Endothelial cell of umbilical vein (primary cell): ENCODE measurements around the gene LDLRAD3. TPM values are rescaled to one million over a fixed set of nuclear protein-coding genes. Genes with fewer than 3 reads are reported as not detected.
A peak's percentile ranks its signal among the peaks of the same experiment; 100 is the strongest.

ENCODE experiments used
- BruUV-seq: library from RNA; stranded (reverse); fragments of 400-500 nt; replicated peaks from 2 replicates; lab custom pipeline; 2021; lab: Mats Ljungman, UMichigan
- CTCF ChIA-PET: fragments of 300-600, 350-600 bp; sonication (Branson Sonifier 250); formaldehyde crosslinking; loops from one replicate; lab custom pipeline; 2021; ENCODE audit warnings: antibody characterized with exemption, inconsistent platforms; lab: Charles Lee
- POLR2A ChIA-PET: fragments of 300-600, 350-600 bp; sonication (Branson Sonifier 250); formaldehyde crosslinking; loops from one replicate; lab custom pipeline; 2021; ENCODE audit warnings: antibody characterized with exemption, inconsistent platforms; lab: Charles Lee
- DNase-seq: peaks from one replicate; pipeline ENCODE4 v3.0.0-alpha.2; 2011; ENCODE audit warnings: low read depth, low spot score
- FAIRE-seq: peaks from 2 replicates; lab custom pipeline; 2011; peaks lifted over from hg19 to GRCh38; lab: Jason Lieb, UNC
- H2AFZ ChIP-seq: 2 replicates; pipeline ENCODE4 v1.6.0; 2012; ENCODE audit warnings: low read depth, low read length, control low read depth, inconsistent platforms
- H3K27ac ChIP-seq: 2 replicates; pipeline ENCODE4 v1.5.1; 2011; ENCODE audit warnings: low read depth, mild to moderate bottlenecking, control low read depth, low read length, moderate library complexity; ENCODE audit not compliant: insufficient read depth
- H3K27me3 ChIP-seq, 2 experiments: 2 replicates each; pipeline versions ENCODE4 v1.6.0 to v1.6.1; 2011; ENCODE audit warnings: low read length in 2 of 2, mixed read lengths in 1 of 2; ENCODE audit not compliant: control insufficient read depth in 2 of 2, insufficient read depth in 2 of 2
- H3K36me3 ChIP-seq, 2 experiments: 2 replicates in 1 of 2; 3 replicates in 1 of 2; pipeline ENCODE4 v1.5.1; 2011; ENCODE audit warnings: low read length in 2 of 2, mild to moderate bottlenecking in 1 of 2, moderate library complexity in 1 of 2; ENCODE audit not compliant: control insufficient read depth in 2 of 2, insufficient read depth in 2 of 2; ENCODE audit errors: extremely low read depth in 1 of 2
- H3K4me1 ChIP-seq: 3 replicates; pipeline ENCODE4 v1.5.1; 2011; ENCODE audit warnings: mild to moderate bottlenecking, low read length; ENCODE audit not compliant: control insufficient read depth, insufficient read depth; ENCODE audit errors: extremely low read depth
- H3K4me2 ChIP-seq: 2 replicates; pipeline ENCODE4 v1.6.1; 2011; ENCODE audit warnings: low read length, control low read depth, mixed read lengths; ENCODE audit not compliant: insufficient read depth
- H3K4me3 ChIP-seq, 3 experiments: fragments of 200-600 bp in 1 of 3; sonication (generic), shearing (Covaris generic) in 1 of 3; replicated peaks in 1 of 3; 2 replicates each; pipeline ENCODE4 v1.5.1; 2011 to 2016; ENCODE audit warnings: control low read depth in 3 of 3, low read length in 3 of 3, mild to moderate bottlenecking in 2 of 3, inconsistent platforms in 1 of 3, low read depth in 1 of 3, moderate library complexity in 1 of 3; ENCODE audit not compliant: insufficient read depth in 1 of 3
- H3K79me2 ChIP-seq: 2 replicates; pipeline ENCODE4 v1.6.0; 2012; ENCODE audit warnings: low read length, inconsistent platforms; ENCODE audit not compliant: control insufficient read depth, insufficient read depth
- H3K9ac ChIP-seq: replicated peaks from 2 replicates; pipeline ENCODE3; 2011; ENCODE audit warnings: low read length, control low read depth; ENCODE audit not compliant: insufficient read depth; ENCODE audit errors: extremely low read depth
- H3K9me1 ChIP-seq: replicated peaks from 3 replicates; pipeline ENCODE4 v1.6.0; 2011; ENCODE audit warnings: mild to moderate bottlenecking, low read length; ENCODE audit not compliant: control insufficient read depth, insufficient read depth; ENCODE audit errors: extremely low read depth
- H3K9me3 ChIP-seq: replicated peaks from 2 replicates; pipeline ENCODE4 v1.5.1; 2012; ENCODE audit warnings: low read length, inconsistent platforms; ENCODE audit not compliant: control insufficient read depth, insufficient read depth
- H4K20me1 ChIP-seq: replicated peaks from 2 replicates; pipeline ENCODE3; 2011; ENCODE audit warnings: mild to moderate bottlenecking, low read length; ENCODE audit not compliant: control insufficient read depth, insufficient read depth; ENCODE audit errors: extremely low read depth
- CTCF ChIP-seq, 2 donors: IDR thresholded peaks; 1 replicate in 1 of 2; 2 replicates in 1 of 2; pipeline ENCODE4 v1.5.1; 2011; ENCODE audit warnings: low read length in 2 of 2, mild to moderate bottlenecking in 2 of 2, moderate library complexity in 2 of 2, control low read depth in 1 of 2, inconsistent platforms in 1 of 2, low read depth in 1 of 2; ENCODE audit not compliant: insufficient read depth in 1 of 2; ENCODE audit errors: extremely low read depth in 1 of 2
- EZH2 ChIP-seq: IDR thresholded peaks from 2 replicates; pipeline ENCODE4 v1.6.1; 2012; ENCODE audit warnings: borderline replicate concordance, low read depth, mild to moderate bottlenecking, moderate library complexity, low read length, inconsistent platforms; ENCODE audit not compliant: severe bottlenecking
- FOS ChIP-seq: IDR thresholded peaks from 2 replicates; pipeline ENCODE4 v1.6.1; 2011; ENCODE audit warnings: mild to moderate bottlenecking, low read length, moderate library complexity, borderline replicate concordance; ENCODE audit not compliant: insufficient read depth
- GATA2 ChIP-seq: IDR thresholded peaks from 2 replicates; pipeline ENCODE4 v1.7.0; 2011; ENCODE audit warnings: low read depth, mild to moderate bottlenecking, moderate library complexity, mixed read lengths, low read length; ENCODE audit not compliant: insufficient read length, insufficient read depth
- JUN ChIP-seq: IDR thresholded peaks from 2 replicates; pipeline ENCODE4 v1.6.1; 2011; ENCODE audit warnings: borderline replicate concordance, low read depth; ENCODE audit not compliant: insufficient read length, insufficient read depth
- MAX ChIP-seq: IDR thresholded peaks from 2 replicates; pipeline ENCODE4 v1.6.1; 2011; ENCODE audit not compliant: insufficient read depth, insufficient read length
- MYC ChIP-seq: IDR thresholded peaks from one replicate; pipeline ENCODE4 v1.6.1; 2011; ENCODE audit warnings: mild to moderate bottlenecking, low read depth, low read length
- POLR2A ChIP-seq: IDR thresholded peaks from 2 replicates; pipeline ENCODE4 v1.6.1; 2012; ENCODE audit warnings: low read depth, mild to moderate bottlenecking, control low read depth, low read length
- POLR2AphosphoS5 ChIP-seq: IDR thresholded peaks from 2 replicates; pipeline ENCODE4 v1.6.1; 2012; ENCODE audit warnings: low read depth, mild to moderate bottlenecking, control low read depth, low read length, moderate library complexity; ENCODE audit not compliant: insufficient read depth
- dilution Hi-C: fragments of 300-500 bp; cut with MboI; formaldehyde crosslinking; loops from one replicate; pipeline ENCODE4 v1.15.0; 2019; ENCODE audit warnings: low sequenced_read_pairs; ENCODE audit not compliant: extremely low pct_ligation_motif_present
- intact Hi-C: fragments of 100-400 bp; cut with micrococcal nuclease; formaldehyde crosslinking; loops from one replicate; pipeline ENCODE4 v1.10.0; 2022
- polyA plus RNA-seq, 4 experiments: library from polyadenylated mRNA; depleted of rRNA in 3 of 4; stranded (reverse) in 3 of 4; unstranded in 1 of 4; fragments of >200 nt; gene quantifications; 2 replicates each; pipeline versions ENCODE4 v1.2.1 to v1.2.3, GENCODE V29; 2011 to 2012; ENCODE audit warnings: missing spikeins in 1 of 4
- total RNA-seq: library from RNA; stranded (reverse); gene quantifications from 2 replicates; pipeline ENCODE4 v1.2.3, GENCODE V29; 2021

The LDLRAD3 gene
- total and polyA plus RNA-seq, 2 donors (not counting 3 experiments of a cell fraction or from before 2014, with no cell fraction given): 17.9 to 25.1 TPM

- H3K4me3 ChIP-seq: no peak overlapping the region
- no peaks in the 10 kb centered on the region for H3K27me3 ChIP-seq
- H3K79me2 ChIP-seq: peaks cover 44% of the 10 kb centered on the region
- H4K20me1 ChIP-seq: no peaks in the 10 kb centered on the region
- H3K4me1 ChIP-seq: peaks cover 31% of the 10 kb centered on the region
- no peaks in the 10 kb centered on the region for H3K36me3 ChIP-seq
- no peak overlapping the region for H3K9ac ChIP-seq
- H3K27ac ChIP-seq: peak overlapping the region; percentile 35
- FAIRE-seq (no peak), DNase-seq (peak; percentile 42)
- dilution Hi-C loops: no loop called here
- ChIA-PET POLR2A (interaction anchor here (1.4 kb wide), 1 partner anchor 9 kb away, joined by 5 read pairs; the partner anchor contains the start of gene LDLRAD3), CTCF (interaction anchor here (1.0 to 5.6 kb wide), 10 partner anchors 49 to 337 kb away, joined by 3 to 55 read pairs (median 6); no protein-coding TSS in a partner anchor)
- intact Hi-C loops: loop anchor here (5.0 kb wide), 2 partner anchors 179 to 304 kb away; no protein-coding TSS in a partner anchor
- H3K4me2 ChIP-seq: peak overlapping the region; percentile 79
- H3K9me3 ChIP-seq: no peaks in the 10 kb centered on the region
- no peak for TF ChIP-seq POLR2AphosphoS5
- TF ChIP-seq POLR2A: no peak
- TF ChIP-seq CTCF (IDR thresholded peaks at IDR 0.05; ENCODE audit: extremely low read depth in 1 of 2, insufficient read depth in 1 of 2, low read depth in 1 of 2, low read length in 2 of 2): no peak
- no peak for TF ChIP-seq JUN
- TF ChIP-seq EZH2: no peak
- no peak for TF ChIP-seq FOS
- no peak for TF ChIP-seq MYC
- TF ChIP-seq MAX: no peak
- TF ChIP-seq GATA2: no peak
- no peak overlapping the region for H2AFZ ChIP-seq
- BruUV-seq: no TSS peak
- no peaks in the 10 kb centered on the region for H3K9me1 ChIP-seq
Measured at GRCh38 chr11:35953081-35953760, 9.4 kb downstream of the LDLRAD3 start.
